Measurements from ENCODE around the gene TMEM156.

TMEM156 gene, protein sequence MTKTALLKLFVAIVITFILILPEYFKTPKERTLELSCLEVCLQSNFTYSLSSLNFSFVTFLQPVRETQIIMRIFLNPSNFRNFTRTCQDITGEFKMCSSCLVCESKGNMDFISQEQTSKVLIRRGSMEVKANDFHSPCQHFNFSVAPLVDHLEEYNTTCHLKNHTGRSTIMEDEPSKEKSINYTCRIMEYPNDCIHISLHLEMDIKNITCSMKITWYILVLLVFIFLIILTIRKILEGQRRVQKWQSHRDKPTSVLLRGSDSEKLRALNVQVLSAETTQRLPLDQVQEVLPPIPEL

DNA sequence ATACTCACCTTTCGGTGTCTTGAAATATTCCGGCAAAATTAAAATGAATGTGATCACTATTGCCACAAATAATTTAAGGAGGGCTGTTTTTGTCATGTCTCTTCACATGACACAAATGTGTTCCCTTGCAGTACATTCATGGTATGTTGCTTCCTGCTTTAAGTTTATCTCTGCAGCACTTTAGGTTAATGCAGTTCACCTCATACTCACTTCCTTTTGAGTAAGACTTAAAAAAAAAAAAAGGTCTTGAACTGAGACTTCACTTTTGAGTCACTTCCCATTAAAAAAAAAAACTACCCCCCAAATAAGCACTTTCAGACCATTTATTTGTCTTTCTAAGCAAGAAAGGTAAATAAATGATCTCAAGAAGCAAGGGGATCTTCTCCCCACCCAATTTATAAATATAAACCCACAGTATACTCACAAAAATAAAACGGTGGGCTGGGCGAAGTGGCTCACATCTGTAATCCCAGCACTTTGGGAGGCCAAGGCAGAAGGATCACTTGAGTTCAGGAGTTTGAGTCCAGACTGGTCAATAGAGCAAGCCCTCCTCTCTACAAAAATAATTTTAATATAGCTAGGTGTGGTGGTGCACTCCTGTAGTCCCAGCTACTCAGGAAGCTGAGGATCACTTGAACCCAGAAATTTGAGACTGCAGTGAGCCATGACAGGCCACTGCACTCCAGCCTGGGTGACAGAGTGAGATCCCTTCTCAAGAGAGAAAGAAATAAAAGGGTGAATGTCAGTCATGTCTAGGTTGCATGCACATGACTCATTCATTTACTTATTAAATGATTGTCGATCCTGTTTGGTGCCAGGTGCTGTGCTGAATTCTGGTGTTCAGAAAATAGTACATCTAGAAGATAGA, at the start of gene TMEM156:
TSS of gene TMEM156 (minus strand) at position 192 of the 868 bp plus-strand sequence. CDS start at position 96, 96 bp downstream.
- no peak for DNase-seq

DNA sequence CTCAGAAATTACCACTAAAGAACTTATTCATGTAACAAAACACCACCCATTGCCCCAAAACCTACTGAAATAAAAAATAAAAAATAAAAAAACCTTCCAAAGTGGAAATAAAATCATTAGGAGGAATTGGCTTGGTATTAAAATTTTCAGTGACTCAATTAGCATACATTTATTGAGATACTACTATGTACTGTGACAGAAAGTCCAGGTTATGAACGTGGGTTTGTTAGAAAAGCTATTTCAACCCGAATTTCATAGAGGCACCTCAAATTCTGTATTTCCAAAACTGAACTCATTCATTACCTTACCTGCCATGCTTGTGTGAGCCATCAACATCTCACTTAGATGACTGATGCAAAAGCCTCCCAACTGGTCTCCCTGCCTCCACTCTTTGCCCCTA, 46.6 kb upstream of the TMEM156 start:
- DNase-seq = no peak

DNA sequence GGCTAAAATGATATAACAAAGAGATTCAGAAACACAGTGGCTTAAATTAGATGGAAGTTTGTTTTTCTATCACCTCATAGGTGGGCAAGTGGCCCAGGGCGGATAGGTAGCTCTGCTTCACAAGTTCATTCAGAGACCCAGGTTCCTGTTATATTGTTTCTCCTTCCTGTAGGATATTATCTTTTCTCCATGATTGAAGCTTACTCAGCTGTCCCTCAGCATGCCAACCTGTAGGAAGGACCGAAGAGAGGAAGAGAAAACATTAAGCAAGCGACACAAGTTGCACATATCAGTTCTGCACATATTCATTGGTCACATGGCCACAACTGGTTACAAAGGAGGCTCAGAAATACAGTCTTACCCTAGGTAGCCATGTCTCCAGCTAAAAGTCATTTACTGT, 36.7 kb upstream of the TMEM156 start:
- no peak for DNase-seq

DNA sequence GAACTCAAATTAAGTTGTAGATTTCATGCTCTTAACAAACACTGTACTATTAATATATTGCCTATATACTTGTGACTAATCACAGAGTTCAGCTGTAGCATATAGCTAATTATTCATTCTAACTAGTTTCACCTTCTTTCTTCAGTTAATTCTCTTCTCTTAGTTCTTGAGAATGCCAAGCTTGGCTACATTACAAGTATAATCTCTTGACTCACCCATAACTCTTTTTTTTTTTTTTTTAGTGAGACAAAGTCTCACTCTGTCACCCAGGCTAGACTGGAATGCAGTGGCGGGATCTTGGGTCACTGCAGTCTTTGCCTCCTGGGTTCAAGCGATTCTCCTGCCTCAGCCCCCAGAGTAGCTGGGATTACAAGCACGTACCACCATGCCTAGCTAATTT, 35.2 kb upstream of the TMEM156 start:
- DNase-seq = no peak

DNA sequence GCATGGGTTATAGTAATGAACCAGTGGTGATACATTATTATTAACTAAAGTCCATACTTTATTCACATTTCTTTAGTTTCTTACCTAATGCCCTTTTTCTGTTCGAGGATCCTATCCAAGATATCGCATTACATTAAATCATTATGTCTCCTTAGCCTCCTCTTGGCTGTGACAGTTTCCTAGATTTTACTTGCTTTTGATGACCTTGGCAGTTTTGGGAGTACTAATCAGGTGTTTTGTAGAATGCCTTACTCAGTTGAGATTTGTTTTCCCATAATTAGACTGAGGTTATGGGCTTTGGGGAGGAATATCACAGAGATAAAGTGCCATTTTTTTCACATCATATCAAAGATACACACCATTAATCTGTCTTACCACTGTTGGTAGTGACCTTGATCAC, 34.8 kb upstream of the TMEM156 start:
- DNase-seq = no peak

DNA sequence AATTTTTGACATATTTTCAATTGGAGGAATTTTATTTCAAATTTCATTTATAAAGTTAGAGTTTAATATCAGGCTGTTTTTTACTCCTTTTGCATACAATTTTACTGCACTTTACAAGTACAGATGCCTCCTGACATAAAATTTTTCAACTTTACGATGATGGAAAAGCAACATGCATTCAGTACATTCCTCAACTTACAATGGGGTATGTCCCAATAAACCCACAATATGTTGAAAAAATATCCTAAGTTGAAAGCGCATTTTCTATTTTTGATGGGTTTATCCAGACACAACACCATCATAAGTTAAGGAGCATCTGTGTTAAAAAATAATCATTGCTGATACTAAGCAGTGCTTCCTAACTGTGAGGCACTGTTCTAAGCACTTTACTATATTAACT, 34.2 kb upstream of the TMEM156 start:
- DNase-seq = no peak

DNA sequence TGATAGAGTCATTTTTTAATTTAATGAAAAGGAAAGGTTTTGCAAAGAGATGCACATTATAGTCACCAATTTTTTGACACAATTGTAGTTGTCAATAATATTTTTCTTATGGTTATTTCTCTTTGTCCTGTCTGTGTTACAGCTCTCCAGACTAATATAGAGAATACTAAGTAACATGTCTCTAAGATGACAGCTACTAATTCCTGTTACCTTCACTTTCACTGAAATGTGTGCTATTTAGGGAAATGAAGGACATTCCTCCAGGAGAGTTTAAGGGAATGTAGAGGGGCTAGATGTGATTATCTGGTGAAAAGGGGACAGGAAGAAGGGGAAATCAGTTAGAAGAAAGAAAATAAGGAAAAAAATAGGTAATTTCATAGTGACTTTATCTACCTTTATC, 31.2 kb upstream of the TMEM156 start:
- no peak for DNase-seq

DNA sequence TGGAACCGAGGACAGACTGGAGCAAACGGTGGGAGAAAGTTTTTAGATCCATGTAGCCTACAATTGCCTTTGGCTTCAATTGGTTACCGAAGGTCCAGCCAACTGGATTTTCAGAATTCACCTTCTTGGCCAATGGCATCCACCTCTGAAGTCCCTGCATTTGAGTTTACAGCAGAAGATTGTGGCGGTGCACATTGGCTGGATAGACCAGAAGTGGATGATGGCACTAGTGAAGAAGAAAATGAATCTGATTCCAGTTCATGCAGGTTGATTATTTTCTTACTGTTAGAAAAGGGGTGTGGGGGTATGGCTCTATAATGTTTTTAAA, 30.5 kb upstream of the TMEM156 start:
- no peak for DNase-seq

DNA sequence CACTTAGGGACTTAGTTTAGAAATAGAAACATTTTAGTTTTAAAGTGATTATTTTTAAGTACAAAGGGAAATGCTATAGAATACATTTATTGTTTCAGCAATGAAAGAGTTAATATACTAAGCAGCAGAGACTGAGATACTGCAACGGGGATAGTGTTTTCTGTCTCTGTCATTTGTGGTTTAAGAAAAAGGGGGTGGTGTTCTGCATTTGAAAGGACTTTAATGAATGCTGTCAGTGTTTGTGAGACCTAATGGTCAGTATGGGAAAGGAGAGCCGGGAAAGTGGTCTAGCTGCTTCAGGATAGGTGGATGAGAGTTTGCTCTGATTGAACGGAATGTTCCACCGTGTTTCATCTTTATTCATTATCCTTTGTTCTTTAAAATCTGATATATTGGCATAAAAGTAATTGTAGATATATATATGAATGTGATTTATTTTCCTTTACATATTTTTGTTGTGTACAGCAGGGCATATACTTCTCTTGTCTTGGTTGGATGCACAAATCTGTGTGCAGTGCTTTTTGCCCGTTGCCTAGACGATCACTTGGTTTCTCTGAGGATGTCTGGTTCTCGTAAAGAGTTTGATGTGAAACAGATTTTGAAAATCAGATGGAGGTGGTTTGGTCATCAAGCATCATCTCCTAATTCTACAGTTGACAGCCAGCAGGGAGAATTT, 30.0 kb upstream of the TMEM156 start, which contains the start of gene KLHL5:
TSS of gene KLHL5 (plus strand) at position 139 of the 676 bp plus-strand sequence. CDS start at position 560, 421 bp downstream.
- no peak for DNase-seq

DNA sequence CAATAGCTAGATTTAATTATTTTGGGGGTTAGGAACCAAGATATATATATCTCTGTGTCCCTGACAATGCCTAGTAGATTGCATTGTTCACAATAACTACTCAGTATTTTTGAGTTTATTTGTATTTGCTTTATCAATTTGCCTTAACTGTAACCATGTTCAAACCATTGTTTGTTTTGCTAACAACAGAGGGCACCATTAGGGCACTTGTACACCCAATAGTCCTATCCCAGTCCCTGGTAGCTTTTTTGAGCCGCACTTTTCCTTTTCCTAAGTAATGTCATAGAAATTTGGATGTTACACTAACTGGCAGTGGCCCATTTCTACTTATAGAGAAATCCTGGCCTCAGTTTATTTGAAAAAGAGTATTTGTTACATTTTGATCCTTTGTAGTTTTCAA, 29.2 kb upstream of the TMEM156 start:
- no peak for DNase-seq

DNA sequence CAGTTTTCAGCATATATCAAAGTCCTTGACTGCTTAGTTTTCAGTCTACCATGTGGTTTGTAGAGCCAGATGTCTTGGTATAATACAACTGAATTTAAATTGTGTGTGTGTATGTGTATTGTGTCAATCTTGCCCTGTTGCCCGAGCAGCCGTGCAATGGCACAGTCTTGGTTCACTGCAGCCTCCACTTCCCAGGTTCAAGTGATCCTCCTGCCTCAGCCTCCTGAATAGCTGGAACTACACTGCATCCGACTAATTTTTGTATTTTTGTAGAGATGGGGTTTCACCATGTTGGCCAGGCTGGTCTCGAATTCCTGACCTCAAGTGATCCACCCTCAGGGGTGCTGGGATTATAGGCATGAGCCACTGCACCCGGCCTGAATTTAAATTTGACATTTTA, 23.8 kb upstream of the TMEM156 start:
- no peak for DNase-seq

DNA sequence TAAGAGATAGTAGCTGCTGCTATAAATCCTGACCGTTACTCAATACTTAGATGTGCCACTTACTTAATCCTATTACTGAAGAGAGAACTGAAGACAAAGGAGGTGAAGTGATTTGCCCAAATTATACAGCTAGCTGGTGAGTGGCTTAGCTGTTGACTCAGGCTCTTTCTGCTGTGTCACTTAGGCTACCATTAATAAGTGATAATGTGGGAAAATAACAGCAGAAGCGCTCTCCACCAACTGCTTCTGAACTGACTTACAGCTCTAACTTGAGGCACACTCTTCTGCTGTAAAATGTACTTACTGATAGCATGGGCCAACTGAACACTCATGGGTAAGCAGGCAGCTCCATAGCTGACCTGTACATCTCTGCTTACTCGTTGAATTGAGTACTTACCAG, 22.3 kb upstream of the TMEM156 start:
- DNase-seq = no peak

DNA sequence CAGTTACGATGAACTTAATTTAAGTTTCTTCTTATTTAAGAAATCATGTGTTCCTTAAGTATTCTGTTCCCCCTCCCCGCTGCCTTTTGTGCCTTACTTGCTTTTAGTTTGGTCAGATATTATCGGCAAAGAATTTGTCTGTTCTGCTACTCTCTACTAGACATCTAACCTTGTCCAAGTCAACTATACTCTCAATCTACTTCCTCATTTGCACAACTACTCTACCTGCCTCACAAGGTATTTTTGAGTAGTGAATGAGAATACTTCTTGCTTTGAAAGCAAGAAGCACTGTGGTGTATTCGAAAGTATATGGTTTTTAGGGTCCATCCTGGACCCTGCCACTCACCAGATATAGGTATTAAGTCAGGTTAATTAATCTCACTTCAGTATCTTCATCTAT, 21.8 kb upstream of the TMEM156 start:
- no peak for DNase-seq

DNA sequence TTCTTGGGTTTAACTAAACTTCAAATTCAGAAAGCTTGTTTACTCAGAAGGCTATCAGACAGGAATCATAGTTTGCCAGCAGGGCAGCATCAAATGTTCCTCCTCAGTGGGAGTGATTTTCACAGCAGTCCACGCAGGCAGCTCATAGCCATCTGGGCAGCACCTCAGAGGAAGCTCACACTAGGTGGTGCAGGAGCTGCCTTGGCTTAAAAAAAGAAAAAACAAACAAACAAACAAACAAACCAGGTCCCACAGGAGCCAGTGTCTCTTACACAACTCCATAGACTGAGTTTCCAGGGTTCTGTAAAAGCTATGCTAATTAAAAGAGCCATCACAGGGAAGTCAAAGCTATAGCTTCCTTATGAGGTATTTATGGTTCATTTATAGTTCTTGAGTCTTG, 19.3 kb upstream of the TMEM156 start:
- DNase-seq = no peak

DNA sequence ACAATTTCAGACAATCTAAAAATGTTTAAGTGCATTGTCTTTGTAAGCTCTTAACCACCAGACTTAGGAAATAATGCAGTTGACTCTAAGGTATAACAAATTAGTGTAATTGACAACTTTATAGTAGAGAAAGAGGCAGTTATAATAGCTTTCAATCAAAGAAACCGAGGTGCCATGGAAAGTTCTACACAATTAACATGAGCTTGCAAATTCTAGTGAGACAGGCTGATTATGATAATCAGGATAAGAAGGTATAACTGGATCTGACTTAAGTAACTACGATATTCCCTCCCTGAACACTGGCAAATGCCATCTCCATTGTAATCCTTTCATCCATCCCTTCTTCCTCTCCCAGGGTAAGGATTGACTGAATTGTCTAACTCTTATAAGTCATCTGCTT, 18.4 kb upstream of the TMEM156 start:
- DNase-seq = no peak

DNA sequence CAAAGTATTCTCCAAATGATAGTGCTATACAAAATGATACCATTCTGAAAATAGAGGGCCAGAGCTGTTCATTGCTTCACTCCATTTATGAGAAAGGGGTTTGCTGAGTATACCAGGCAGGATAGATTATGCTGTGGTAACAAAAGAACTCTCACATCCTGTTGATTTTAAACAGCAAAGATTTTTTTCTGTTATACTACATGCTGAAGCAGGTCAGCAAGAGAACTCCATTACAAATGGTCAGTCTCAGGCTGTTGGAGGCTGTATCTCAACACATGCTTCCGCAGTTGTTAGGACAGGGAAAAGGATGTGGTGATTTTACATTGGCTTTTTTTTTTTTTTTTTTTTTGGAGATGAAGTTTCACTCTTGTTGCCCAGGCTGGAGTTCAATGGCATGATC, 16.1 kb upstream of the TMEM156 start:
- DNase-seq = no peak

DNA sequence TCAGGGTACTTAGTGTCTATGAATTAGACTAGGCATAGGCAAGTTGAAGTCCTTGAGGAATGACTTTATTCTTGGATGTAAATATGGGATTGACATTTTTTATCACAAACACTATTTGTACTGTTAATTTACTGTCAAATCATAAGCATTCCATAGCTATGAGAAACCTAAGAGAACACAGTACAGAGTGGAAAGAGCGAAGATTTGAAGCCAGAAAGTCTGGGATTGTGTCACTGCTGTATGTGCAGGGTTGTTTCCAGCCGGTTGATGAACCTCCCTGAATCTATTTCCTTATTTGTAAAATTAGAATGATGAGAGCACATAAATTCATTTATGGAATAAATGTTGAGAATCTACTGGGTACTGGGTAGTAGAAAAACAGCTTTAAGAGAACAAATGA, 15.5 kb upstream of the TMEM156 start:
- DNase-seq = no peak

DNA sequence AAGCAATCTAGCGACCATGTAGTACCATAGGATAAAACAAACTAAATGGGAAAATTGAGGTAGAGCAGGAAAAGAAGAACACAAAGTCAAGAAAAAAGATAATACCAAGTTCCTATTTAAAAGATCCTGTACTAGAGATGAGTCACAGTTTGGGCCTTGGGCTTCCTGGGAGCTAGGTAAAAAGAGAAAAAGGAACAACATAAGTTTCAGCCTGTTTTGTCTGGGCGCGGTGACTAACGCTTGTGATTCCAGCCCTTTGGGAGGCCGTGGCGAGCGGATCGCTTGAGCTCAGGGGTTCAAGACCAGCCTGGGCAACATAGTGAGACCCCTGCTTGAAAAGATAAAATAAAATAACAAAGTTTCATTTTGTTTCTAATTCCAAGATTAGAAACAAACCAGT, 14.0 kb upstream of the TMEM156 start:
- no peak for DNase-seq

DNA sequence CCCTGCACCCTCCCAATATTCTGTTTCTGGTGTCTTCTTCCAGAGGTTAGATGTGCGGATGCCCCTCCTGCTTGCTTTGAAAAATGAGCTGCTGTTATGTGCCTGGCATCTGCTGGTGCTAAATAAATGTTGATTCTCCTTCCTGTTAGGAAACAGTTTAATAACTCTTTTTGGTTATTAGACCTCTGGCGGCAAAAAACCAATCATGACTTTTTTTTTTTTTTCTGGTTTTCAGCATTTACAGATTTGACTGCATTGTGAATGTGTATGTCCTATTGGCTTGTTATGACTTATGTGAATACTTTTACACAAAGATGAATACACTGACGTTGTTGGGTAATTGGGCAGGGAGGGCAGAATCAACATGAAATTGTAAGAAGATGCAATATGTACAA, 13.6 kb upstream of the TMEM156 start:
- DNase-seq = peak; percentile 53

DNA sequence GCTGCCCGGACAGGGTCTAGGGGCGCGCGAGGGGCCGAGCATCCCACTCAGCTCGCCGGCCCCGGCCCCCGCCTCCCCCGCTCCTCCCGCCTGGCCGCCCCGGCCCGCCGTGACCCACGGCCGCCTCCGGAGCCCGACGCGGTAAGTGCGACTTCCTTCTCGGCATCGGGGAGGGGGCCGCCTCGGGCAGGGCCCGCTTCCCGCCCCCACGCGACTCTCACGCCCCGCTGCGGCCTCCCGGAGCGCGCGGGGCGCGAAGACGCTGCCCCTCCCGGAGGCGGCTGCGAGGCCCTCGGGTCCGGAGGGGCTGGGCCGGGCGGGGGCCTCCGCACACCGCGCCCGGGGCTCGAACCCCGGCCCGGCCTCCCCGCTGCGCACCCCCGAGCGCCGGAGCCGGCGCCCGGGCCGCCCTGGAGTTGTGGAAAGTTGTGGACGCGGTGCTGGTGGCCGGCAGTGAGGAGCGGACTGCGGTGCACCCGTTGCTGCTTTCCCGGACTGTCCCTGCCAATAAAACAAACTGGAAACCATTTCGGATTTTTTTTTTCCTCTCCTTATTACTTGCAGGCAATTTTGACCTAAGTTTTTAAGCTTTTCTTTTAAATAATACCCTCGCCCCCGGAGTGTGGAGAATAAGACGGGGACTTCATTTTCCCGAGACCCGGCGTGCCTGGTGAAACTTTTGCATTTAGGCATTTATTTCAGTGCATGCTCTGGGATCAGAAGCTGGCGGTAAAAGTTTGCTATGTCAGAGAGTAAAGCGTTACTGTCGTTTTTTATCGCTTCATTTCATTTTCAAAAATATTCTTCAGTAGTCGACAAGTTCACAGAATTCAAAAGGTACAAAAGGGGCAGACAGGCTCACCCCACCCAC, 13.0 kb upstream of the TMEM156 start:
- peak; percentile 54 for DNase-seq

DNA sequence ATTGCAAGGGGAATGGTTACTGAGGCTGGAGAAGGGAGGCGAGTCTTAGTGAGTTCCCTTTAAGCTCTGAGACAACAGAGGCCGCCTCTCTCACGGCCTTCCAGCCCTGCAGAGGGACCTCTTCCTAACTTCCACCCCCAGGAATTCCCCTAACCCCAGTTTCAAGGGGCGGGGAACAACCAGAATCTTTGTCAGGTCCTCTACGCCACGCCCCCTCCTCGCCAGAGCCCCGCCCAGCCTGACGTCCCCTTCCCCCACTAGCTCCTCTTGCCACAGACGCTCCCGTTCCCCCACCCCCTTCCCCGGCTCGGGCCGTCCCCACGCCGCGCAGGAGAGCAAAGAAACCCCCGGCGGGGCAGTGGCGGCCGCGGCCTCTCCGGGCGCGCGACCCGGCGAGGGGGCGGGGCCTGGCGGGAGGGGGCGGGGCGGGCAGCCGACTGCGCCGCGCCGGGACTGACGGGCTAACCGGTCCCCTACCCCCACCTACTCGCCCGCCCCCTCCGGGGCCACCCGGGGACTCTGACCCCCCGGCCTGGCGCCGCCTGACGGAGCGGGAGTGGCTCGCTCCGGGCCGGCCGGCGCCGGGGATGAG, 12.3 kb upstream of the TMEM156 start:
- DNase-seq = peak; percentile 91

DNA sequence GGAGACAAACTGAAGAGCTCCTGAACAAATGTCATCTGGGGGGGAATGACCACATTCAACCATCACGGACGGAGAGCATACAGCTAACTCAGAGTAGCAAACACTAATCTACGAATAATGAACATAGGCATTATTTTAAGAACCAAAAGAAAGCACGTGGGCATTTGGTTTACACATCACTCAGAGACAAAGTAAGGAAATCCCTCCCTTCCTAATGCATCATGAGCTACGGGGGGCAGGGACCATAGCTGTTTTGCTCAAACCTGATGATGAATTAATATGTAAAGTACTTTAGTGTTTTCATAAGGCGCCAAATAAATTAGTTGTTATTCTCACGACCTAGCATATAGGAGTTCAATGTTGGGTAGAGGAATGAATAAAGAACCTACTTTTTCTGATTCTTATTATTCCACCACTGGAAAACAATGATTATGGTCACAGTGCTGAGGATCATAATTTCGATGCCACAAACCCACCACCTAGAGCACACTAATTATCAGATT, 11.7 kb upstream of the TMEM156 start:
- DNase-seq = no peak
